GM21717 (cell line): ENCODE measurements around the gene TAF12.
"Not testable (repeated sequence)": the region's sequence is repeated elsewhere in the genome, so short reads cannot be mapped to it uniquely, and the experiment has no call there.

Experiments used
- ATAC-seq: cut with Tn5 transposase; IDR thresholded peaks from one replicate; pipeline ENCODE4 v1.9.1; 2021; ENCODE audit warnings: mild to moderate bottlenecking, moderate library complexity; ENCODE audit not compliant: unreplicated experiment

TAF12 gene

DNA sequence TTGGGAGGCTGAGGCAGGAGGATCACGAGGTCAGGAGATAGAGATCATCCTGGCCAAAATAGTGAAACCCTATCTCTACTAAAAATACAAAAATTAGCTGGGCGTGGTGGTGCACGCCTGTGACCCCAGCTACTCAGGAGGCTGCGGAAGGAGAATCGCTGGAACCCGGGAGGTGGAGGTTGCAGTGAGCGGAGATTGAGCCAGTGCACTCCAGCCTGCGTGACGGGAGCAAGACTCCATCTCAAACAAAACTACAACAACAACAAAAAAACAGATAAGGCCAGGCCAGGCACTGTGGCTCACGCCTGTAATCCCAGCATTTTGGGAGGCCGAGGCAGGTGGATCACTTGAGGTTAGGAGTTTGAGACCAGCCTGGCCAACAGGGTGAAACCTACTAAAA lies 2.5 kb upstream of the TAF12 start:
- not testable (repeated sequence) for ATAC-seq

DNA sequence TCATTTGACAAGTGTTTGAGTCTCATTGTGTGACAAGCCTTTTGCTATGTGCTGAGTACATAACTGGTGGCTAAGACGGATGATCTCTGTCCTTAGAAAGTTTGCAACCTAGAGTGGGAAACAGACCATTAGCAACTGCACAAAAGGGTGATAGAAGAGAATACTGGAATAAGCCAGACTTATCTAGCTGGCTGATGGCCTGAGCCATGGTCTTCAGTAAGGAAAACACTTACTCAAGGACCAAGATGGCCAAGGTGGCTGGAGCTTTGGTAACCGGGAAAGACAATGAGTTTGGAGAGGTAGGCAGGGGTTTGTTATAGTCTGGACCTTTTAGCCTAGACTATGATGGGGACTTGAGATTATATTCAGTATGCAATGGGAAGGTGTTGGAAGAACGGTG lies 1.6 kb upstream of the TAF12 start:
- ATAC-seq, result no peak

DNA sequence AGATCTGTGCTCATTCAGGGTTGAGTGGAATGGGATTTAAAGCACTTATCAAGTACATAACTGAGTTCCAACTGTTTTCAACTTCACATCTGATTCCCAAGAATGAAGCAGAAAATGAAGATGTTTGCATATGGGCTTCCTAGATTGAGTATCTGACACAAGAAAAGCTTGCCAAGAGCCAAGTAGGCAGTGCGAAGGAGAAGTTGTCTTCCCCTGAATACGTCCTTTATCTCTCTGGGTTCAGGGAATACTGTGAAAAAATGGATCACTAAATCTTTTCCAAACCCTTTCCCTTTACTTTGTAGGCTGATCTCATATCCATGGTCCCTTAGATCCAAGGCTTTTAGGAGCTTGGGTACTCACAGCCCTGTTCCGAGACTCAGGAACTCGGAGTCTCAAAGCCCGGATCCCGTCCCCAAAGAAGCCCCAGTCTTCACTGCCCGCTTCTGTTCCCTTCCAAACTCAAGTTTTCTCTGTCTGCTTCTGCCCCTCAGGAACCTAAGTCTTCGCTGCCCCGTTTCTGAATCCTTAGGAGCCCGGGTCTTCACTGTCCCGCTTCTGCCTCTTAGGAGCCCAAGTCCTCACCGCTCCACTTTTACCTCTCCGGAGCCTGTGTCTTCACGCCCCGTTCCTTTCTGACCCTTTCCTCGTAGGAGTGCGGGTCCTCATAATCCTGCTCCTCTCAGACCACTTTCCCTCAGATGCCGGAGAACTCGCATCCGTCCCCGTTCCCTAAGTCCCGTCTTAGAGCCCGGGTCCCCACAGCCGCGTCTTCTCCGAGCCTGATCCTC lies 616 bp downstream of the TAF12 start:
- ATAC-seq, result peak; percentile 24

DNA sequence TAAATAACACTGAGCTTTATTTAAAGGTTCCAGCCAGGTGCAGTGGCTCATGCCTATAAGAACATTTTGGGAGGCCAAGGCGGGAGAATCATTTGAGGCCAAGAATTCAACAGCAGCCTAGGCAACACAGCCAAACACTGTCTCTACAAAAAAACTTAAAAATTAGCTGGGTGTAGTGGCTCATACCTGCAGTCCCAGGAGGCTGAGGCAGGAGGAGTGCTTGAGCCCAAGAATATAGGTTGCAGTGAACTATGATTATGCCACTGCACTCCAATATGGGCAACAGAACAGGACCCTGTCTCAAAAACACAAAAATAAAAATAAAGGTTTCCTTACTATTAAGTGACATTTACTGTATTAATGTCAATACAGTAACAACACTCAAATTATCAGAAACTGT lies 2.1 kb downstream of the TAF12 start:
- ATAC-seq, result no peak

DNA sequence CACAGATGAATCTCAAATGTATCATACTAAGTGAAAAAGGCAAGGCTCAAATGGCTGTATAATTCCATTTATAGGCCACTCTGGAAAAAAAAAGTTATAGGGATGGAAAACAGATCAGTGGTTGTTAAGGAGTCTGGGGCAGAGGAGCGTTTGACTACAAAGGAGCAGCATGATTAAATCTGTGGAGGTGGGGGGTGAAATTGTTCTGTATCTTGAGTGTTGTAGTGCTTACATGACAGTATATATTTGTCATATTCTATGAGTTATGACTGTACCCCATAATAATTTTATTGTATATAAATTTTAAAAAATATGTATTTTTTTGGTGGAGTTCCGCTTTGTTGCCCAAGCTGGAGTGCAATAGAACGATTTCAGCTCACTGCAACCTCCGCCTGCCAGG lies 10.3 kb downstream of the TAF12 start:
- no peak for ATAC-seq

DNA sequence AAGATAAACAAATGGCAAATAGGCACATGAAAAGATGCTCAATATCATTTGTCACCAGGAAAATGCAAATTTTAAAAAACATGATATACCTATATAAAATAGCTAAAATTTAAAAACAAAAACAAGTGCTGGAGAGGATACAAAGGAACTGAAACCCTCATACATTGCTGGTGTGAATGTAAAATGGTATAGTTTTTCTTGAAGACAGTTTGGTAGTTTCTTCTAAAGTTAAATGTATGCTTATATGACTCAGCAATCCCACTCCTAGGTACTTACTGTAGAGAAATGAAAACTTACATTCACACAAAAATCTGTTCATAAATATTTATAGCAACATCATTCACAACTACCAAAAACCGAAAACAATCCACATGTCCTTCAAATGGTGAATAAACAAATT lies 11.2 kb downstream of the TAF12 start:
- no peak for ATAC-seq

DNA sequence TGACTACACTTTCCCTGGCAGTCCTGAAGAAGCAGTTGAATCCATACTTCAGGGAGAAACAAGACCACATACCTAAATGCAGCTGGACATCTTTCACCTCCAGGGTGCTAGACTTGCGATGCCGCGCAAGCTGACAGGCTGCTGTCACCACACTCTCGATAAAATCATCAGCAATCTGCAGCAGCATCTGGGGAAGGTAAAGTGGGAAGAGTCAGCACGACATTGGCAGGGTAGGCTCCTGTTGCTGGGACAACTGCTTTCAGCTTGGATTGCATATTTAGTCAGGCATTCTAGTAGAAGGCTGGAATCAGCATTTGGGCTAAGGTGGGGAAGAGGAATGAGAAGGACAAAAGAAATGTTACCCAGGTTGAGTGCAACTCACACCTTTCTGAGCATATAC lies 29.7 kb downstream of the TAF12 start:
- ATAC-seq, result no peak

DNA sequence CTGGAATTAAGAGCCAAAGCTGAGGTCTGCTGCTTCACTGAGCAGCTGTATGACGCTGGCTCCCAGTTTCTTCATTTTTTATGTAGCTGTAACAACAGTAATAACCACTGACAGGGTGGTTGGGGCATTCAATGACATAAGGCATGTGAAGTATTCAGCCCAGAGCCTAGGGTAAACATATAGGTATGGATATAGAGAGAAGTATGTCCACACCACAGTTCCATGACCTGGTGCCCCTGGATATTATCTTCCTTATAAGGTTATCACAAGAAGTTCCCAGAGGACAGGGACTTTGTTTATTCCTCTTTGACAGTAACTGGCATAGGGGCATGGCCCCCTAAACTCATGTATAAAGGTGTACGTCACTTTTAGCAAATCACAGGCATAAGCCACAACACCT lies 36.1 kb downstream of the TAF12 start:
- ATAC-seq, result no peak

DNA sequence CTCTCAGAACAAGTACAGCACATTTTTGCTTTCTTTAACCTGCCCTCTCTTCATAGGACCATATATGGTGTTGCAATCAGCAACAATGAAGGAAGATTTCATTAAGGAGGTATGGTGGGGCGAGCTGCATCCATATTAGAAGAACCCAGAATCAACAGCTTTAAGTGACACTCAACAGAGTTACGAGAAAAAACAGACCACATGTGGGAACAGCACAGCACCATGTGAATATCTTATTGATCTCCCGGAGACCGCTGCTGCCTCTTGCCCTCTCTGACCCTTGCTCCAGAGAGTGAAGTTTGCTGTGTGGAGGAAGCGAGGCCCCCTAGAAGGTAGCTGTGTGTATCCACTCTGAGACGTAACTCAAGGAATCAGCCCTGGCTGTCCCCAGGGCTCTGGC lies 37.9 kb downstream of the TAF12 start:
- no peak for ATAC-seq

DNA sequence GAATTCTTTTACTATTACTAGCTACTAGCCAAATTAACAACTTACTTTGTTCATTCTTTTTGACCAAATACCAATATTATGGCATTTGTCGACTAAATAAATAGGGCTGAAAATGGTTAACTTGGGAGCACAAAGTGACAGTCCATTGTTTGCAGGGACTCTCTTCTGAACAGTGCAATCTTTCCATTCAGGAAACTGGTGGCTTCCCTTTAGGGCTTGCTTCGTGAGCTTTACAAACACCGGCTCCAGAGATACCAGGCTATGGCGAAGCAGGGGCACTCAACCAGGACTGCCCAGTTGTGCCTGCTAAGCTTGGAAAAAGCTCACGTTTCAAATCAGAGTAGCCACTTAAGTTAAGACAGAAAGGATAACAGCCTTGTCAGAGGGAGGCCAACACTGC lies 38.5 kb downstream of the TAF12 start:
- ATAC-seq, result no peak

DNA sequence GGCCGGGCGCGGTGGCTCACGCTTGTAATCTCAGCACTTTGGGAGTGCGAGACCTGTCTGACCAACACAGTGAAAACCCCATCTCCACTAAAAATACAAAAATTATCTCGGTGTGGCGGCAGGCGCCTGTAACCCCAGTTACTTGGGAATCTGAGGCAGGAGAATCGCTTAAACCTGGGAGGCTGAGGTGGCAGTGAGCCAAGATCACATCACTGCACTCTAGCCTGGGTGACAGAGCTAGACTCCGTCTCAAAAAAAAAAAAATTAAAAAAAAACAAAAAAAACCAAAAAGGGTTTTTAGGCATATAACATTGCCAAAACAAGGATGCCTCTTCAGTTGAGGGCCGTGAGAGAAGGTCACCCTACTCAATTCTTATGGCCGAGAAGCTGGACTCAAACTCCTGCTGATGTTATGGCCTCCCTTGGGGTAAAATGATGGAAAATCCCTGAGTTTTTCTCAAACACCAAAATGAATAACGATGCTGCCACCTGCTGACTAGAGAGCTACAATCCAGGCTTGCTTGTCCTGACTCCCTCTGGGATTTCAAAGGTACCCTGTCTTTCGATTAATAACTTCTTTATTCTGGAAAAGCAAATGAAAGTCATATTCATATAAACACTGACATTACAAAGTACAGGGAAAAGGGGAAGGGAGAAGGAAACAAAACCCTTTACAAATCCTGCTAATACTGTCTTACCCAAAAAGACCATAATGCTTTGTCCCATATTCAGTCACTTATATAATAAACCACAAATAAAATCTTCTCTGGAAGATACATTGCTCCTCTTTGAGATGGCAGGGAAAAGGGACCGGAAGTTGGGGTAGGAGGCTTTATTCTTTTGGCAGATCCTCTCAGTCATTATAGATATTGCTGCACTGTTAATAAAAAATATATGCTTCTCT lies 40.1 kb downstream of the TAF12 start:
- no peak for ATAC-seq

DNA sequence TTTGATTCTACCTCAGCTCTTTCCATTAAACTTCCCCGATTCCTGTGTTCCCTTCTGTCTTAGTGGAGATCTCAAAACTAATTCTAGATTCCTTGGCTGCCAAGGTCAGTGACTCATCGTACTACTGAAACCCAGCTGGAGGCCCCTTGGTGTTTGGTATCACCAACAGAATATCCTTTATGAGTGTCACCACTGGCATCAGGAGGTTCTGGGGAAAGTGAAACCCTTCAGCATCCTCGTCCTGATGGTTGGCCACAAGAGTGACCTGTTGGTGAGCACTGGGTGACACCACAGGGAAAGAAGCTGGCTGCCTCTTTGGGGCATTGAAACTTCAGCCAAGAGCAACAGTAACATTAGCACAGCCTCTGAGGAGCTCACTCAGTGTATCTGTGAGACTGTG lies 41.2 kb downstream of the TAF12 start:
- no peak for ATAC-seq

DNA sequence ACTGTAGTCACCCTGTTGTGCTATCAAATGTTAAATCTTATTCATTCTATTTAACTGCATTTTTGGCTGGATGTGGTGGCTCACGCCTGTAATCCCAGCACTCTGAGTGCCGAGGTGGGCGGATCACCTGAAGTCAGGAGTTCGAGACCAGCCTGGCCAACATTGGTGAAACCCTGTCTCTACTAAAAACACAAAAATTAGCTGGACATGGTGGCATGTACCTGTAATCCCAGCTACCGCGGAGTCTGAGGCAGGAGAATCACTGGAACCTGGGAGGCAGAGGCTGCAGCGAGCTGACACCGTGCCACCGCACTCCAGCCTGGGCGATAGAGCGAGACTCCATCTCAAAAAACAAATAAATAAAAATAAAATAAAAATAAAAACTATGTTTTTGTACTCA lies 46.6 kb downstream of the TAF12 start:
- ATAC-seq, result not testable (repeated sequence)

DNA sequence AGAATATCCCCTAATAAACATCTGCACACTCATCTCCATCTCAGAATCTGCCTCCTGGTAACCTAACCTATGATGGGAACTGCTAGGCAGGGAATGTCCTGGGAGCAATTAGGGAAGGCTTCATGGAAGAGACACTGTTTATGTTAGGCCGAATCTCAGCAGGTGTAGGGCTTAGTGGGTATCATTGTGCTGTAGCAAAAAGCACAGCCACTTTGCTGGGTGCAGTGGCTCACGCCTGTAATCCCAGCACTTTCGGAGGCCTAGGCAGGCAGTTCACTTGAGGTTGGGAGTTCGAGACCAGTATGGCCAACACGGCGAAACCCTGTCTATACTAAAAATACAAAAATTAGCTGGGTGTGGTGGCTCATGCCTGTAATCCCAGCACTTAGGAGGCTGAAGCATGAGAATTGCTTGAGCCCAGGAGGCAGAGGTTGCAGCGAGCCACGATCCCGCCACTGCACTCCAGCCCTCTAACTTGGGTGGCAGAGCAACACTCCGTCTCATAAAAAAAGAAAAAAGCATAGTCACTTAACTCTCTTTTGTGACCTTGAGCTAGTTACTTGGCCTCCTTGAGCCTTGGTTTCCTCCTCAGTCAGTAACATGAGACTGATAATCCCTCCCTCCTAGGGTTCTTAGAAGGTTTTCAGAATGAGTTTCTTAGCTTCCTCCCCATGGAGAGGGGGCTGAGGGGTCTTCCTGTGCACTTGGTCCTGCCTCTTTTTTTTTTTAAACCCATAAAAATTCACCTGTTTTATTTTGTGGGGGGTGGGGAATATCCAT lies 47.3 kb downstream of the TAF12 start:
- no peak for ATAC-seq

DNA sequence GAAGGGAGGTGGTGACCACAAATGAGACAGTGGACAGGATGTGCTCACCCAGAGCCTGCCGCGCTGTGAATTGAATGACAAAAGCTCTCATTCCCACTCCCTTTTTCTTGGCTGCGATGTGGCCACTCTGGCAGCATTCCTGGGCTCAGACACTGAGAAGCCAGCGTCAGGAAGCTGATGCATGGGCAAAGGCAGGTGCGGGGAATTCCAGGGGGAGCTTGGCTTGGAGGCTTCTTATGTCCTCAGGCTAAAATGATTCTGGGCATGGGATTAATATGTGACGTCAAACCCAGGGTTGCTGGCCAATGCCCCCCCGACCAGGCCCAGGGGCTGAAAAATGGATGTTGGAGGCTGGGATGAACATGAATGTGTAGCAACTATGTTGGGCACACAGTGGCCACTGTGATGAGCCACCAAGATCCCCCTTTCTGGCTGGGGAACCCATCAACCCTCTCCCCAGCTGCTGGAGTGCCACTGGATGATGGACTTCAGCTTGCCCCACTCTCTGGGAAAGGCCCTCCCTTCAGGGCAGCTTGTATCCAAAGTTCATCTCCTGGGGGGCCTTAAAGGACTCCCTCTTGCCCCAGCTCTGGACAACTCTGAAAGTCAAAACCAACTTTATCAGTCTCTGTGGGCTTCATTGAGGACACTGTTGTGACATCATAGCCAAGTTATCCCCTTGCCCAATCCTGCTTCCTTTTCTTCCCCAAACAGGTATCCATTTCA lies 48.0 kb downstream of the TAF12 start:
- ATAC-seq, result not testable (repeated sequence)

DNA sequence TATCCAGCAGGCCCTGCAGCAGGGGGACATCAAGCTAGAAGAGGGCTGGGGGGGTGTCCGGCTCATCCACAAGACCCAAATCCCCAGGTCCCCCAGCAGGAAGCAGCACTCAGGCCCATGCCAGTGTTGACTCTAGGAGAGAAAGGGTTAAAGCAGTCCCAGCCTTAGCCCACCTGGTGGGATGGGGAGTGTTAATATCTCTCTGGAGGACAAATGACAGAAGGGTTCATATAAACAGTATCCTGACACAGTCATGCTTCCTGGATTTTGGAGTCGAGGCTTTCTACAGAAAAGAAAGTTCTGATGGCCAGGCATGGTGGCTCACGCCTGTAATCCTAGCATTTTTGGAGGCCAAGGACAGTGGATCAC lies 48.9 kb downstream of the TAF12 start:
- not testable (repeated sequence) for ATAC-seq

DNA sequence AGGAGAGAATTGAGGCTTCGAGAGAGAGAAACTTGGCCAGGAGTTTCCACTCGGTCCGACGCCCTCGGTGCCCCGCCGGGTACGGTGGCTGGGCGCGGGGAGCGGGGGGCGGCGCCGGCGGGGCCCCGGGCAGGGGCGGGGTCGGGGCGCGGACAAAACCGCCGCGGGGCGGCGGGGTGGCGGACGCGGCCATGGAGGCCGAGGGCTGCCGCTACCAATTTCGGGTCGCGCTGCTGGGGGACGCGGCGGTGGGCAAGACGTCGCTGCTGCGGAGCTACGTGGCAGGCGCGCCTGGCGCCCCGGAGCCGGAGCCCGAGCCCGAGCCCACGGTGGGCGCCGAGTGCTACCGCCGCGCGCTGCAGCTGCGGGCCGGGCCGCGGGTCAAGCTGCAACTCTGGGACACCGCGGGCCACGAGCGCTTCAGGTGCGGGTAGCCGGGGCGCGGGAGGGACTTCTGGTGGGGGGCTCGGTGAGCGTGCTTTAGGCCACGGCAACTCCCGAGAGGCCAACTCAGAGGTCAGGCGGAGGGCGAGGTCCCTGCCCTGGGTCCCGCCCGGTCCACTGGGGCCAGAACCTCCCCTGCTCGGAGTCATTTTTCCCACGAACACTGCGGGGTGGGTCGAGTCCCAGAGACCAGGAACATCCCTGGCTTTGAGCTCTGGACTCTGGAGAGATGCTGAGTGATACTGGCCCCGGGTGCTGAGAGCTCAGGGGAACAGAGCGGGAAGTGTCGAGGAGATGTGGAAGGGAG lies 50.4 kb downstream of the TAF12 start:
- no peak for ATAC-seq

DNA sequence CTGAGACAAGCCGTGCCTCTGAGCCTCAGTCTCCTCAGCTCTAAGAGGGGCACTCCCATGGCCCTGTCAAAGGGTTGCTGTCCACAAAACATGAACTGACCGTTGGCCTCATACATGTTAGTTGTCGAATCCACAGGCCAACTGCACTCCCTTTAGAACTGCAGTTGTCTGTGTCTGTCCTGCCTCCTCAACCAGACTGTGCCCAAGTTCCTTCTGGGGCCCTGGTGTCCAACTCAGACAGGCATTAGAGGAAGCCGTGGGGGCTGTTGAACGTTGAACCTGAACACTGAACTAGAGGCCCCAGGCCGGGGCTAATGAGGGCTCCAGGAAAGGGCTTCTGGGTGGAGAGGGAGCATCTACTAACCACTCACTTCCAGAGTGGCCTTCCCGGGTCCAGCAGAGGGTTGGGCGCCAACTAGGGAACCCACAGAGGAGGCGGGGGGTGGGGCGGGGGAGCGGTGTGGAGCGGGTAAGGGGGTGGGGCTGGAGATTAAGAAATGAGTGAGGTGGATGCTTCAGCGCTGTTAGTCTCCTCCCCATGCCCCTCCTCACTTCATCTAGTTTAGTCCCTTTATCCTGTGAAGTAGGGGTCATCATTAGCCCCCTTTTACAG lies 51.1 kb downstream of the TAF12 start, which contains the start of gene RAB42:
RAB42 (plus strand) TSS at position 558 of the 613 bp plus-strand sequence. CDS start 247 bp downstream, outside the sequence.
- no peak for ATAC-seq

DNA sequence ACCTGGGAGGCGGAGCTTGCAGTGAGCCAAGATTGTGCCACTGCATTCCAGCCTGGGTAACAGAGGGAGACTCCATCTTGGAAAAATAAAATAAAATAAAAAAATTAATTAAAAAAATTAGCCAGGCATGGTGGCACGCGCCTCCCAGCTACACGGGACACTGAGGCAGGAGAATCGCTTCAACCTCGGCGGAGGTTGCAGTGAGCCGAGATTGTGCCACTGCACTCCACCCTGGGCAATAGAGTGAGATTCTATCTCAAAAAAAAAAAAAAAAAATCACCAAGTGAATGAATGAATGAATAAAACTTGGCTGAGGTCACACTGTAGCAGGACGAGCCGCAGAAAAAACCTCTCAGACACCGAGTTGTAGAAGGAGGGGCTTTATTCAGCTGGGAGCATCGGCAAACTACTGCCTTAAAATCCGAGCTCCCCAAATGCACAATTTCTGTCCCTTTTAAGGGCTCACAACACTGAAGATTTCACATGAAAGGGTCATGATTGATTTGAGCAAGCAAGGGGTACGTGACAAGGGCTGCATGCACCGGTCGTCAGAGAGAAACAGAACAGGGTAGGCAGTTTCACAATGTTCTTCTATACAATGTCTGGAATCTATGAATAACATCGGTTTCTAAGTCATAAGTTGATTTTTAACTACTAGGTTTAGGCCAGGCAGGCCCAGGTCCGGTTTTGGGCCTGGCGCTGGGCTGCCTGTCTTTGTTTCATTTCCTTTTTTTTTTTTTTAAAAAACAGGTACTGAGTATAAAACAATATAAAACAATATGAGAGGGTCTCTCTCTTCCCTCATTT lies 56.1 kb downstream of the TAF12 start:
- ATAC-seq, result not testable (repeated sequence)
